Neural crest cell (in vitro differentiated cells): ENCODE data around the gene LIMCH1. TPM values are rescaled to one million over a fixed set of nuclear protein-coding genes. Genes with fewer than 3 reads are reported as not detected.
A peak's percentile ranks its signal among the peaks of the same experiment; 100 is the strongest.

ENCODE experiments used
- DNase-seq: peaks from one replicate; pipeline ENCODE4 v3.0.0; 2021; ENCODE audit warnings: low read depth, mixed read lengths, low spot score
- H3K27ac Mint-ChIP-seq: one replicate; pipeline ENCODE4 v1.8.0; 2021; ENCODE audit warnings: mild to moderate bottlenecking, mixed read lengths; ENCODE audit not compliant: unreplicated experiment
- H3K27me3 Mint-ChIP-seq: 2 replicates; pipeline ENCODE4 v1.8.0; 2021; ENCODE audit warnings: low read depth, mild to moderate bottlenecking, mixed read lengths
- H3K36me3 Mint-ChIP-seq: 2 replicates; pipeline ENCODE4 v1.8.0; 2021; ENCODE audit warnings: low read depth, mild to moderate bottlenecking, mixed read lengths
- H3K4me1 Mint-ChIP-seq: 2 replicates; pipeline ENCODE4 v1.8.0; 2021; ENCODE audit warnings: mixed read lengths
- H3K4me3 Mint-ChIP-seq: one replicate; pipeline ENCODE4 v1.8.0; 2021; ENCODE audit warnings: mild to moderate bottlenecking, mixed read lengths
- H3K9me3 Mint-ChIP-seq: 2 replicates; pipeline ENCODE4 v1.8.0; 2021; ENCODE audit warnings: mixed read lengths
- CTCF ChIP-seq: fragments of 200-600 bp; sonication (generic); conservative IDR thresholded peaks from 2 replicates; pipeline ENCODE4 v1.5.0; 2021; ENCODE audit warnings: antibody characterized with exemption, mild to moderate bottlenecking
- total RNA-seq: library from RNA; stranded (reverse); gene quantifications from 2 replicates; pipeline ENCODE4 v1.2.1, GENCODE V29; 2021

LIMCH1 gene
- total RNA-seq, 1 donor from 2014 or later = 17.3 TPM

GRCh38 chr4:41653523-41653922, 115.6 kb downstream of the LIMCH1 start:
- TF ChIP-seq CTCF = no peak
- DNase-seq = no peak
- Mint-ChIP-seq H3K27me3 (no peaks in the 10 kb centered on the region), H3K9me3 (no peaks in the 10 kb centered on the region), H3K27ac (peak overlapping the region; percentile 41), H3K4me3 (no peak overlapping the region), H3K4me1 (no peaks in the 10 kb centered on the region), H3K36me3 (no peaks in the 10 kb centered on the region)

- no peak for TF ChIP-seq CTCF
- Mint-ChIP-seq H3K4me3 (no peak overlapping the region), H3K27me3 (no peaks in the 10 kb centered on the region)
Observed at GRCh38 chr4:41655177-41655576, 117.2 kb downstream of the LIMCH1 start.

GRCh38 chr4:41656106-41656505, 118.1 kb downstream of the LIMCH1 start:
- Mint-ChIP-seq H3K27ac (no peak overlapping the region), H3K36me3 (no peaks in the 10 kb centered on the region), H3K27me3 (no peaks in the 10 kb centered on the region), H3K4me3 (no peak overlapping the region), H3K4me1 (no peaks in the 10 kb centered on the region), H3K9me3 (no peaks in the 10 kb centered on the region)
- DNase-seq = no peak
- no peak for TF ChIP-seq CTCF

More at GRCh38 chr4:41655177-41655576, 117.2 kb downstream of the LIMCH1 start:
- Mint-ChIP-seq H3K4me1 (no peaks in the 10 kb centered on the region), H3K36me3 (no peaks in the 10 kb centered on the region), H3K27ac (no peak overlapping the region), H3K9me3 (no peaks in the 10 kb centered on the region)
- DNase-seq = no peak

GRCh38 chr4:41656572-41657520, 118.9 kb downstream of the LIMCH1 start:
- Mint-ChIP-seq H3K27ac (peak overlapping the region; percentile 36), H3K4me1 (no peaks in the 10 kb centered on the region), H3K4me3 (no peak overlapping the region), H3K9me3 (no peaks in the 10 kb centered on the region), H3K36me3 (no peaks in the 10 kb centered on the region), H3K27me3 (no peaks in the 10 kb centered on the region)
- no peak for TF ChIP-seq CTCF
- no peak for DNase-seq

- H3K27ac Mint-ChIP-seq = no peak overlapping the region
- no peak for TF ChIP-seq CTCF
- no peak overlapping the region for H3K4me3 Mint-ChIP-seq
- no peaks in the 10 kb centered on the region for H3K36me3 Mint-ChIP-seq
- no peak for DNase-seq
- H3K9me3 Mint-ChIP-seq = no peaks in the 10 kb centered on the region
- H3K4me1 Mint-ChIP-seq = no peaks in the 10 kb centered on the region
- H3K27me3 Mint-ChIP-seq = no peaks in the 10 kb centered on the region
Observed at GRCh38 chr4:41657561-41657960, 119.6 kb downstream of the LIMCH1 start.
